Stimulated activated naive CD8-positive, alpha-beta T cell treated with anti-CD3 and anti-CD28 coated beads, Interleukin-15, amount 100 ng/mL, for 72 hours (primary cell): ENCODE data around the gene NFATC2.
"Not testable (repeated sequence)": the region's sequence is repeated elsewhere in the genome, so short reads cannot be mapped to it uniquely, and the experiment has no call there.

Experiments used
- ATAC-seq: fragments of 150-1000 bp; cut with Tn5 transposase; 2 replicates; pipeline ENCODE4 v1.10.0; 2021; ENCODE audit warnings: mild to moderate bottlenecking, moderate library complexity
- DNase-seq, 2 donors: peaks; one replicate each; pipeline ENCODE4 v3.0.0; 2021 to 2022
- H3K27ac Mint-ChIP-seq, 2 donors: one replicate each; pipeline ENCODE4 v1.8.0; 2022; ENCODE audit warnings: mild to moderate bottlenecking in 2 of 2, mixed read lengths in 2 of 2, moderate library complexity in 2 of 2
- H3K27me3 Mint-ChIP-seq: one replicate; pipeline ENCODE4 v1.8.0; 2022; ENCODE audit warnings: mixed read lengths
- H3K4me1 Mint-ChIP-seq: one replicate; pipeline ENCODE4 v1.8.0; 2022; ENCODE audit warnings: mild to moderate bottlenecking, mixed read lengths
- H3K4me3 Mint-ChIP-seq, 2 donors: one replicate each; pipeline ENCODE4 v1.8.0; 2022; ENCODE audit warnings: mild to moderate bottlenecking in 2 of 2, mixed read lengths in 2 of 2, moderate library complexity in 1 of 2
- H3K9me3 Mint-ChIP-seq, 2 donors: one replicate each; pipeline ENCODE4 v1.8.0; 2022; ENCODE audit warnings: mixed read lengths in 2 of 2

NFATC2 gene

GRCh38 chr20:51490635-51491034, 51.9 kb downstream of the NFATC2 start:
- Mint-ChIP-seq H3K27me3 (no peaks in the 10 kb centered on the region), H3K4me1 (peaks cover 100% of the 10 kb centered on the region), H3K27ac (peak overlapping the region in 1 of 2 donors; percentile 63), H3K4me3 (no peak overlapping the region), H3K9me3 (no peaks in the 10 kb centered on the region)
- DNase-seq (no peak), ATAC-seq (no peak)

- no peak overlapping the region for H3K4me3 Mint-ChIP-seq
- peaks cover 100% of the 10 kb centered on the region for H3K4me1 Mint-ChIP-seq
- DNase-seq (no peak), ATAC-seq (no peak)
- no peaks in the 10 kb centered on the region for H3K9me3 Mint-ChIP-seq
- peak overlapping the region in 1 of 2 donors; percentile 27 for H3K27ac Mint-ChIP-seq
- H3K27me3 Mint-ChIP-seq, result no peaks in the 10 kb centered on the region
Measured at GRCh38 chr20:51489611-51490010, 52.9 kb downstream of the NFATC2 start.

- H3K4me3 Mint-ChIP-seq, result no peak overlapping the region
- ATAC-seq (no peak), DNase-seq (no peak)
- H3K27ac Mint-ChIP-seq, result peak overlapping the region; percentile 26 to 50
- peaks cover 100% of the 10 kb centered on the region for H3K4me1 Mint-ChIP-seq
- H3K9me3 Mint-ChIP-seq, result peaks cover 0 to 5% of the 10 kb centered on the region in 2 donors
- no peaks in the 10 kb centered on the region for H3K27me3 Mint-ChIP-seq
Measured at GRCh38 chr20:51488331-51488730, 54.2 kb downstream of the NFATC2 start.

- Mint-ChIP-seq H3K4me3 (peak overlapping the region in 1 of 2 donors; percentile 5), H3K27ac (peak overlapping the region in 1 of 2 donors; percentile 18), H3K4me1 (peaks cover 100% of the 10 kb centered on the region), H3K27me3 (no peaks in the 10 kb centered on the region), H3K9me3 (peaks cover 0 to 5% of the 10 kb centered on the region in 2 donors)
- ATAC-seq (no peak), DNase-seq (no peak)
Measured at GRCh38 chr20:51487565-51488268, 54.8 kb downstream of the NFATC2 start.

- H3K27ac Mint-ChIP-seq, result peak overlapping the region in 1 of 2 donors; percentile 36
- H3K9me3 Mint-ChIP-seq, result peaks cover 0 to 5% of the 10 kb centered on the region in 2 donors
- no peak for ATAC-seq
- no peak for DNase-seq
- H3K4me3 Mint-ChIP-seq, result no peak overlapping the region
- H3K4me1 Mint-ChIP-seq, result peaks cover 100% of the 10 kb centered on the region
- H3K27me3 Mint-ChIP-seq, result no peaks in the 10 kb centered on the region
Measured at GRCh38 chr20:51487076-51487475, 55.4 kb downstream of the NFATC2 start.

DNA sequence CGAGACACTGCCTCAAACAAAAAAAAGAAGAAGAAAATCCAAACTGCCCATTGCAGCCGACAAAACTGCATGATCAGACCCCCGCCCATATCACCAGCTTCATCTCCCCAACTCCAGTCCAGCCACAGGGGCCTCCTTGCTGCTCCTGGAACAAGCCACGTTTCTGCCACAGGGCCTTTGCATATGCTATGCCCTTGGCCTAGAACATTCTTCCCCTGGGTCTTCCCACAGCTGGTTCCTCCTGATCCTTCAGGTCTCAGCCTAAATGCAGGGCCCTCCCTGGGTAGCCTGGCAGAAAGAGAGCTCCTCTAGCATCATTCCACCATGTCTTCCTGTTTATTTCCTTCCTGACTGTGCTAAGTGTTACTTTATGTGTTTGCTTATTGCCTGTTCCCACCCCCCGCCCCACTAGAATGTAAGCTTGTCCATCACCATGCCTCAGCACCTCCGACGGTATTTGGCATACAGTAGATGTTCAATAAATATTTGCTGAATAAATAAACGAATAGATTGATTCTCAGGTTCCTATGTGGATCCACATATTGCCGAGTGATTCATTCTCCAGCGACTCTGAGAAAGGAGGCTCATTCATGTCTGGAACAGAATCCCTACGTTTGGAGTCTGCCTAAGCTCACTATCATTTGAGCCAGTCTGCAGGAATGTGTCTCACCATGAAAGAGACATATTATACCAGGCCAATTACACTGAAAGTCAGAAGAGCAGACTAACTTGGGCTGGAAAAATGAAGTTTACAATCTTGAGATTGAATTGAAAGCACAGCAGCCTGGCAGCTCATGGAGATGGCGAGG, 56.1 kb downstream of the NFATC2 start:
- no peak for DNase-seq
- H3K4me3 Mint-ChIP-seq, result peak overlapping the region in 1 of 2 donors; percentile 40
- H3K9me3 Mint-ChIP-seq, result peaks cover 0 to 5% of the 10 kb centered on the region in 2 donors
- H3K27me3 Mint-ChIP-seq, result no peaks in the 10 kb centered on the region
- peak overlapping the region in 1 of 2 donors; percentile 92 for H3K27ac Mint-ChIP-seq
- H3K4me1 Mint-ChIP-seq, result peaks cover 100% of the 10 kb centered on the region
- ATAC-seq, result no peak

- Mint-ChIP-seq H3K27ac (peak overlapping the region; percentile 91 to 94), H3K4me3 (peak overlapping the region; percentile 26 to 70), H3K9me3 (peaks cover 0 to 5% of the 10 kb centered on the region in 2 donors), H3K27me3 (no peaks in the 10 kb centered on the region), H3K4me1 (peaks cover 100% of the 10 kb centered on the region)
- ATAC-seq, result no peak
- DNase-seq, result no peak
Measured at GRCh38 chr20:51484831-51485230, 57.7 kb downstream of the NFATC2 start.

DNA sequence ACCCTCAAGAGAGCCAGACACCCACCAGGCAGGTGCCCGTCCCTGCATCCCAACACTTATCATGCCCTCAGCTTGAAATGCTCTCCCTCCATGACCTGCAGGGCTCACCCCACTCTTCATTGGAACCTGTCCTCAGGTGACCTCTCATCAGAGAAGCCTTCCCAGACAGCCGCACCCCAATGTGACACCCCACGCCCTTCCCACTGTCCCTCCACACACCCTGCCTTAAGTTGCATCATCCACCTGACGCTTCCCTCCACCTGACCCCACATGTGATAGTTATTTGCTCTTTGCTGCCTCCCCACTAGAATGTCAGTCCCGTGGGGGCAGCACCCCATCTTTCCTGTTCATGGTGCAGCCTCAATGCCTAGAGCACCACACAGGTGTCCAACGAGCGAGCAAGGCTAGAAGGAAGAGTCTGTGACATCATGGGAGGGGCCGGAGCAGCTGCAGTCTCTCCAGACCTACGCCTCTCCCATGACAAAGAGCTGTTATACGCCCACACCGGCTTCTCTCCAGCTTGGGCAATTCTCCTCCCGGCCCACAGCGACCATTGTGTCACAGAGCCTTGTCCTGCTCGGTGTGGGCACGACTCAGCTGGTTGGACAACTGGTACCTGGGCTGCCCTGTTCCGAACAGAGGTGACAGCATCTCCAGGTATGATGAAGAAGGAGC, 58.2 kb downstream of the NFATC2 start:
- Mint-ChIP-seq H3K4me3 (peak overlapping the region; percentile 26 to 70), H3K9me3 (peaks cover 0 to 5% of the 10 kb centered on the region in 2 donors), H3K27ac (peak overlapping the region; percentile 91 to 94), H3K27me3 (no peaks in the 10 kb centered on the region), H3K4me1 (peaks cover 100% of the 10 kb centered on the region)
- DNase-seq (no peak), ATAC-seq (no peak)

- Mint-ChIP-seq H3K27me3 (no peaks in the 10 kb centered on the region), H3K27ac (peak overlapping the region in 1 of 2 donors; percentile 4), H3K9me3 (peaks cover 0 to 5% of the 10 kb centered on the region in 2 donors), H3K4me3 (peak overlapping the region in 1 of 2 donors; percentile 25), H3K4me1 (peaks cover 100% of the 10 kb centered on the region)
- no peak for ATAC-seq
- DNase-seq, result no peak
Measured at GRCh38 chr20:51482836-51483473, 59.6 kb downstream of the NFATC2 start.

GRCh38 chr20:51481341-51481914, 61.1 kb downstream of the NFATC2 start:
- H3K4me1 Mint-ChIP-seq, result peaks cover 95% of the 10 kb centered on the region
- H3K27ac Mint-ChIP-seq, result peak overlapping the region; percentile 74 to 95
- ATAC-seq, result peak; percentile 16
- H3K4me3 Mint-ChIP-seq, result peak overlapping the region; percentile 74 to 78
- peak in 1 of 2 donors; percentile 69 for DNase-seq
- peaks cover 6 to 8% of the 10 kb centered on the region in 2 donors for H3K9me3 Mint-ChIP-seq
- no peaks in the 10 kb centered on the region for H3K27me3 Mint-ChIP-seq

DNA sequence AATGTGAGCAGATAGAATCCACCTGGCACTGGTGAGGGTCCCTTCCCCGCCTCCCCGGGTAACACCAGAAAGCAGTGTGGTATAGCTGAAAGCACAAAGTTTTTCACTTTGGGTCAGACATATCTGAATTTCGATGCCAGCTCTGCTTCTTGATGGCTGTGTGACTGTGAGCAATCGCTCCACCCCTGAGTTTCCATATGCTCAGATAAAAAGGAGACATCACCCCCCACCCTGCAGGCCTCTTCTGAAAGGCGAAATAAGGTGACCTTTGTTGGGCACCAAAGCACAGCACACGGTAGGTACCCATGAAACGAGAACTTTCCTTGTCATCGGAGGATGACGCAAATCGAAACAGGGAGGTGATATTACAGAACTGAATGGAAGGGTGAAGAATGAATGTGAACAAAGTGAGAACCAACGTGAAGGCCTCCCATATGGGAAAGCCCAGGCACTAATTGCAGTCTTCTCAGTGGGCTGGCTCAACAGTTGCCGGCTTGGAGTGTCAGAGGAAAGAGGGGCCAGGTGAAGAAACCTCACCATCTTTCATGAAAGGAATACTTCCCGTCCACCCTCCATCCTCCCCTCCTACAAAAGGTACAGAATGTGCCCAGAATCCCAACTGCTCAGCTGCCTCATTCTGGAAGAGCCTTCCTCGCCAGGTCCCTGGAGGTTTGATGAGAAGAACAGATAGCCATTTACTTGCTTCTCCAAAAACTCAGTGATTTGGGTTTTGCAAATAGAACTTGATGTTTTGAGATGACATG, 61.8 kb downstream of the NFATC2 start:
- Mint-ChIP-seq H3K4me1 (peaks cover 95% of the 10 kb centered on the region), H3K27ac (peak overlapping the region; percentile 95)
- ATAC-seq, result peak; percentile 93

GRCh38 chr20:51476106-51476505, 66.4 kb downstream of the NFATC2 start:
- H3K4me1 Mint-ChIP-seq, result peaks cover 89% of the 10 kb centered on the region

More for the DNA sequence above, 61.8 kb downstream of the NFATC2 start:
- H3K27me3 Mint-ChIP-seq, result no peaks in the 10 kb centered on the region
- H3K4me3 Mint-ChIP-seq, result peak overlapping the region; percentile 74 to 78
- DNase-seq, result peak; percentile 68 to 90
- peaks cover 6 to 8% of the 10 kb centered on the region in 2 donors for H3K9me3 Mint-ChIP-seq

GRCh38 chr20:51473771-51474170, 68.7 kb downstream of the NFATC2 start:
- Mint-ChIP-seq H3K9me3 (peaks cover 4 to 6% of the 10 kb centered on the region in 2 donors), H3K27ac (peak overlapping the region in 1 of 2 donors; percentile 69), H3K27me3 (no peaks in the 10 kb centered on the region), H3K4me3 (peak overlapping the region in 1 of 2 donors; percentile 42), H3K4me1 (peaks cover 88% of the 10 kb centered on the region)
- ATAC-seq (no peak), DNase-seq (no peak)

More at GRCh38 chr20:51476106-51476505, 66.4 kb downstream of the NFATC2 start:
- H3K27ac Mint-ChIP-seq, H3K9me3 Mint-ChIP-seq, DNase-seq, H3K4me3 Mint-ChIP-seq, ATAC-seq, H3K27me3 Mint-ChIP-seq: not testable (repeated sequence)

DNA sequence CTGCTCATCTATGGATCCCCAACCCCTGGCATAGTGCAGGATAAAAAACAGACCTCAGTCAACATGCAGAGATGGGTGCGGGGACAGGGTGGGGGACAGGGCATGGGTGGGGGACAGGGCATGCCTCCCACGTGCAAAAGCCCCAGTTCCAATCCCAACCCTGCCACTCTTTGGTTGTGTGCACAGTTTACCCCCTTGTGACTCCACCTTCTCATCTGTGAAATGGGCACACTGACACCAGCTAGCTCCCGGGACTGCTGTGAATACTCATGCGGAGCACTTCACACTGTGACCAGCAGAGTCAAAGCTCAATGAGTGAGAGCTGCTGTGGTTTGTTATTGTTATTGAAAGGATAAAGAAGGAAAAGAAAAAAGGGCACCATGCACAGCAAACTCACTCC, 69.3 kb downstream of the NFATC2 start:
- Mint-ChIP-seq H3K4me1 (peaks cover 88% of the 10 kb centered on the region), H3K9me3 (peaks cover 4 to 6% of the 10 kb centered on the region in 2 donors), H3K27ac (peak overlapping the region; percentile 59 to 68), H3K4me3 (no peak overlapping the region), H3K27me3 (no peaks in the 10 kb centered on the region)
- ATAC-seq (no peak), DNase-seq (no peak)
